Gastroesophageal sphincter (tissue), 3 donors: ENCODE data around the gene VPS37D.
"Not testable (repeated sequence)": the region's sequence is repeated elsewhere in the genome, so short reads cannot be mapped to it uniquely, and the experiment has no call there.

Experiments
- CTCF ChIP-seq, 4 experiments: fragments of 200-600 bp in 2 of 4; fragments of 450-650 bp in 2 of 4; sonication (generic) in 1 of 4; IDR thresholded peaks; one replicate each; pipeline ENCODE4 v1.5.1; 2017 to 2019; ENCODE audit warnings: antibody characterized with exemption in 4 of 4, mild to moderate bottlenecking in 2 of 4, moderate library complexity in 2 of 4
- POLR2A ChIP-seq, 2 donors: fragments of 450-650 bp; IDR thresholded peaks; one replicate each; pipeline ENCODE4 v1.6.1; 2017; ENCODE audit warnings: antibody characterized with exemption in 2 of 2, mild to moderate bottlenecking in 2 of 2, moderate library complexity in 1 of 2
- POLR2AphosphoS5 ChIP-seq: sonication (generic); formaldehyde crosslinking; IDR thresholded peaks from one replicate; pipeline ENCODE4 v1.6.1; 2017; ENCODE audit warnings: antibody characterized with exemption

- not testable (repeated sequence) for TF ChIP-seq CTCF (IDR thresholded peaks at IDR 0.05); POLR2A (IDR thresholded peaks at IDR 0.05); POLR2AphosphoS5
These were observed 12.3 kb upstream of the VPS37D start for GRCh38 chr7:73655309-73655708.
